ENCODE data around the gene ITGA2. TPM values are rescaled to one million over a fixed set of nuclear protein-coding genes. Genes with fewer than 3 reads are reported as not detected.

Gene ITGA2
- total and polyA plus RNA-seq, 2 of the 8 experiments (the other 6 are each of a cell fraction or from before 2014, with no cell fraction given) = 1.4 to 7.7 TPM

GRCh38 chr5:53008751-53009150 lies 19.6 kb downstream of the ITGA2 start:
- H3K4me1 ChIP-seq (replicated peaks in 1 of 4; ENCODE audit: control insufficient read depth in 3 of 4, insufficient read depth in 4 of 4, low read length in 3 of 4) = no peaks in the 10 kb centered on the region
- H2AFZ ChIP-seq (ENCODE audit: low read length) = no peak overlapping the region
- CTCF ChIA-PET (ENCODE audit: partially characterized antibody) = interaction anchor here (1.0 to 3.9 kb wide), 3 partner anchors 14 to 27 kb away, joined by 4 to 17 read pairs (median 9); no protein-coding TSS in a partner anchor
- H2BK15ac ChIP-seq (ENCODE audit: low read length) = no peak overlapping the region
- H3K4me3 ChIP-seq (ENCODE audit: extremely low read depth in 1 of 4, insufficient read depth in 2 of 4, low read depth in 3 of 4, low read length in 4 of 4) = no peak overlapping the region
- no peak overlapping the region for H3K23ac ChIP-seq (ENCODE audit: insufficient read length)
- H2BK20ac ChIP-seq (ENCODE audit: low read length) = no peak overlapping the region
- H3K56ac ChIP-seq (replicated peaks; ENCODE audit: insufficient read length, low read depth, low read length) = no peak overlapping the region
- POLR2A ChIA-PET (ENCODE audit: partially characterized antibody) = no interaction called here
- H2BK12ac ChIP-seq (ENCODE audit: low read depth, low read length) = no peak overlapping the region
- FAIRE-seq (no peak), DNase-seq (ENCODE audit: low read depth in 1 of 2, low spot score in 2 of 2) (no peak)
- no peak overlapping the region for H3K14ac ChIP-seq (ENCODE audit: insufficient read length)
- H4K5ac ChIP-seq (ENCODE audit: insufficient read length, low read depth, low read length) = no peak overlapping the region
- H3K18ac ChIP-seq (ENCODE audit: extremely low read depth, low read length) = no peak overlapping the region
- H3K27ac ChIP-seq (ENCODE audit: low read depth, low read length) = no peak overlapping the region
- H3K23me2 ChIP-seq (ENCODE audit: low read depth, low read length) = no peaks in the 10 kb centered on the region
- no peaks in the 10 kb centered on the region for H3K79me2 ChIP-seq (ENCODE audit: control insufficient read depth in 1 of 2, insufficient read depth in 2 of 2, low read length in 2 of 2)
- no peak overlapping the region for H2AK5ac ChIP-seq (ENCODE audit: low read depth, low read length)
- no peaks in the 10 kb centered on the region for H3K79me1 ChIP-seq (ENCODE audit: low read depth, low read length)
- no peak overlapping the region for H2BK5ac ChIP-seq (ENCODE audit: low read depth, low read length)
- no peaks in the 10 kb centered on the region for H3K36me3 ChIP-seq (ENCODE audit: control insufficient read depth in 2 of 4, insufficient read depth in 4 of 4, low read length in 3 of 4)
- H4K20me1 ChIP-seq (replicated peaks in 1 of 2; ENCODE audit: control insufficient read depth in 1 of 2, insufficient read depth in 2 of 2, low read length in 2 of 2) = no peaks in the 10 kb centered on the region
- no peak overlapping the region for H3K4ac ChIP-seq (replicated peaks; ENCODE audit: insufficient read length, low read depth, low read length)
- no peak overlapping the region for H2BK120ac ChIP-seq (replicated peaks; ENCODE audit: low read depth, low read length)
- 80% methylated on average over 1 of the region's 1 CpG; no CpG with 5 or more reads in 1 of the 2 experiments for WGBS, 2 experiments (ENCODE audit: extremely low coverage in 1 of 2, insufficient coverage in 1 of 2, insufficient read length in 1 of 2, insufficient replicate concordance in 2 of 2, low coverage in 1 of 2, low lambda C conversion rate in 2 of 2, missing lambda C conversion rate in 1 of 2)
- H3K27me3 ChIP-seq (replicated peaks in 1 of 4; ENCODE audit: control insufficient read depth in 3 of 4, extremely low read depth in 1 of 4, insufficient read depth in 3 of 4, low read length in 3 of 4) = no peaks in the 10 kb centered on the region
- H4K91ac ChIP-seq (replicated peaks; ENCODE audit: insufficient read length, low read length) = no peak overlapping the region
- no peaks in the 10 kb centered on the region; a peak in 1 of 4 replicates for H3K9me3 ChIP-seq (ENCODE audit: insufficient read depth in 2 of 2, low read depth in 1 of 2, low read length in 1 of 2)
- H4K8ac ChIP-seq (ENCODE audit: extremely low read depth, insufficient read depth, low read length) = no peak overlapping the region
- no peak overlapping the region for H3K9ac ChIP-seq (replicated peaks in 1 of 4; ENCODE audit: extremely low read depth in 1 of 4, low read depth in 3 of 4, low read length in 3 of 4)
- no peak overlapping the region for H3K4me2 ChIP-seq (ENCODE audit: insufficient read depth in 1 of 2, low read depth in 2 of 2, low read length in 2 of 2)
- TF ChIP-seq JUN (IDR thresholded peaks at IDR 0.05; ENCODE audit: low read depth, low read length) (no peak), POLR2A (IDR thresholded peaks at IDR 0.05; ENCODE audit: control extremely low read depth in 1 of 2, low read depth in 2 of 2, low read length in 2 of 2) (no peak), TEAD4 (IDR thresholded peaks at IDR 0.05; ENCODE audit: low read depth, low read length) (no peak), MAFK (IDR thresholded peaks at IDR 0.05; ENCODE audit: low read depth, low read length) (no peak), TAF7 (optimal IDR thresholded peaks at IDR 0.05; ENCODE audit: borderline replicate concordance, low read depth, low read length) (no peak), KDM5A (IDR thresholded peaks at IDR 0.05; ENCODE audit: low read length) (no peak), RNF2 (IDR thresholded peaks at IDR 0.05; ENCODE audit: borderline replicate concordance, low read depth, low read length, missing control alignments, poor library complexity, severe bottlenecking) (no peak), FOSL1 (IDR thresholded peaks at IDR 0.05; ENCODE audit: insufficient read depth, low read depth, low read length) (no peak), RBBP5 (IDR thresholded peaks at IDR 0.05; ENCODE audit: borderline replicate concordance, low read depth, low read length) (no peak), GABPA (IDR thresholded peaks at IDR 0.05; ENCODE audit: borderline replicate concordance, insufficient read depth, low read length) (no peak), SAP30 (IDR thresholded peaks at IDR 0.05; ENCODE audit: insufficient read depth, insufficient replicate concordance, low read length) (no peak), ASH2L (IDR thresholded peaks at IDR 0.05; ENCODE audit: low read length) (no peak), SUZ12 (IDR thresholded peaks at IDR 0.05; ENCODE audit: low read length) (no peak), EZH2 (IDR thresholded peaks at IDR 0.05; ENCODE audit: low read depth, low read length, severe bottlenecking) (no peak)

All from H1 (cell line).